CD4-positive, alpha-beta T cell treated with Interleukin-21 for 1 hour (primary cell): ENCODE measurements around the gene HEBP1.

Experiments used
- DNase-seq: peaks from one replicate; pipeline ENCODE4 v3.0.0-alpha.2; 2020

HEBP1 gene

DNA sequence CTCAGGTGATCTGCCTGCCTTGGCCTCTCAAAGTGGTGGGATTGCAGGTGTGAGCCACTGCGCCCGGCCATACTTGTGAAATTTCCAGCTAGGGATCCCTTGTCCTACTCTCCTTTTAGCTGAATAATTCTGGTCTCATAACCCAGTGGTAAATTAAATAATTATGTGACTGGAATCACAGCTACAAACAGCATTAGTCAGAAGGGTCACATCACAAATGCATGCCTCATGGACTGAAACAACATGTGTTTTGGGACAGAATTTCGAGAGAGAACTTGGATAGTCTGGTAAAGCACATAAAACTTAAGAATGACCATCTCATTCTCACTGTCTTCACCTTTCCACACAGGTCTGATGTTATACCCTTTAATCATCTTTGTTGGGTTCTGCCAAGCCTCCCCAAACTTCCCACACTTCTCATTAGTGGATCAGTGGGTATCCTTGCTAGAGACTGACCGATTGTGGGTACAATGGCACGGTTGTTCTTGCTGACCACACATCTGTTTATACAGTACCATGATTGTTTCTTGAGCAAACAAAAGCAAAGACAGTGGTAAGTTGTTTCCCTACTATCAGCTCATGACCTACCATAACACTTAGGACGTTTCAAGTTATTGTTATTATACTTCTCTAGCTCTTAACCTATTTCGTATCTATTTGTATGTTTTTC lies 53.2 kb downstream of the HEBP1 start:
- no peak for DNase-seq

DNA sequence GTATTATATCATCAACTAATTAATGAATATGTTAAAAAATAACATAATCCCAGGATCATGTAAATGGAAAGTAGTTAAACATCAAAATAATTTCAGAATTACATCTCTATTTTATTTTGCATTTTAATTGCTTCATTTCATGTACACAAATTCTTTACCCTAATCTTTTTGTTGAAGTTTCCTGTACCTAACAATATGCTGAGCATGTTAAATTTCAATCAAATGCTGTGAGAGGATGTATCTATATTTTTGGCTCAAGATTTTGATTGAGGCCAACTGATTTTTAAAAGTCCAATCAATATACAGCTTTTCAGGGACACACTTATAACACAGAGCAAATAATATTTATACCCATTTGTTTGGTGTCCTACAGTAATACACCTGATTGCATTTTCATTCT lies 54.5 kb downstream of the HEBP1 start:
- DNase-seq: no peak

DNA sequence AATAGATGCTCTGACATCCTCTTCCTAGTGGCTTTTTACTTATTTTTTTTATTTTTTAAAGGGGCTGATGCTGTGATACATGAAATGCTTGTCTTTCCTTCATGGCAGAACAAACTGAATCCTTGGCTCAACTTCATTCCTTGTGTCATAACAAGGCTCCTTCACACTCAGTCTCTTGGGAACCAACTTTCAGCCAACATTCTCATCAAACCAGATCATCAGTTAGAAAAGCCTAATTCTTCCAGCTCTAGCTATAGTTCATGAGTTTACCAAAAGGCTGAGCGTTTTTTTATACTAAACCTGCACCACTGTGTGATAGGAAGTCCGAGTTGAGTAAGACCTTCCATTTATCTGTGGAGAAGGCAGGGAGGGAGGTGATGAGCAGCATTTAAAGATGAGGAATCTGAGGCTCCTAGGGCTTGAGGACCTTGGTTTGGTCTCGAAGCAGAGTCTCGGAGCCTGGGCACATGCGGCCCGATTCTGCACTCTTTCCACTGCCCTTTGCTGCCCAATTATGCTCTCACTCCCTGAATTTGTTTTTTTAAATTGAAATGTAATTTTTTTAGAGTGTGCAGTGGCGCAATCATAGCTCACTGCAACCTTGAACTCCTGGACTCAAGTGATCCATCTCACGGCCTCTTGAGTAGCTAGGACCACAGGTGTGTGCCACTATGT lies 56.3 kb downstream of the HEBP1 start:
- DNase-seq: no peak

DNA sequence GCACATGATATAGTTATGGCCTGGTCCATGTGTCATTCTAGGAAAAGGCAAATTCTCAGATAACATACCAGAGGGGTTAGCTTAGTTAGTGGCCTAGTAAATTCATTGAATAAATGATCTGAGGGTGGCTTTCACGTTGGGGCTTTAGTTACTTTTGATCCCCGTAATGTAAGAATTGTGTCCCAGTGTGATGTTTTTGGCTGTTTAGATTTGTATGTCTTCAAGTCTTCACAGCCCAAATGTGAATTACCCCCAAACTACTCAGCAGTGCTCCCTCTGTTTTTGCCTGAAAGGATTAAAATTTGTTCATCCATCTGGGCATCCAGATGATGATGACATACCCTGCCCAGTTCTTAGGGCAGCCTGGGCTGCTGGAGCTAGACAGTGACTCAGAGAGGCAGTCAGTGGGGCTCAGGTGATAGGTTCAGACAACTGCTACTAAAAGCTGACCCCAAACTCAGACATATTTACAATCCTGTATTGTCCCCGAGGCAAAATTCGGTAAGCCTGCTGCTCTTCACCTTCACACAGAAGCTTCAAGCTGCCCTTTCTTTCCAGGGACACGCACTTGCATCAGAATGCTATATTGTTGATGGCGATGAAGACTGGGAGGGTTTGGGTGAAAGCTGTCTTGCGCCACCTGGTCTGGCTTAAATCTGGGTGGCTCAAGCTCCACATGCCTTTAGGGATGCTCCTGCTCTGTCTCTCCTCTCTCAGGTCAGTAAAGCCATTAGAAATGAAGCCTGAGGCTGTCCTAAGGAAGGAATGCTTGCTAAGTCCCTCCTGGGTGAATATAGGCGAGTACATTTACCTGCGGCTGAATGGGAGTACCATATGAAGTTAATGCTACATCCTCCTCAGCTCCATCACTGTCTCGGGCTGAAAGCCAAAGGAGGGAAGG lies 58.4 kb downstream of the HEBP1 start:
- no peak for DNase-seq

DNA sequence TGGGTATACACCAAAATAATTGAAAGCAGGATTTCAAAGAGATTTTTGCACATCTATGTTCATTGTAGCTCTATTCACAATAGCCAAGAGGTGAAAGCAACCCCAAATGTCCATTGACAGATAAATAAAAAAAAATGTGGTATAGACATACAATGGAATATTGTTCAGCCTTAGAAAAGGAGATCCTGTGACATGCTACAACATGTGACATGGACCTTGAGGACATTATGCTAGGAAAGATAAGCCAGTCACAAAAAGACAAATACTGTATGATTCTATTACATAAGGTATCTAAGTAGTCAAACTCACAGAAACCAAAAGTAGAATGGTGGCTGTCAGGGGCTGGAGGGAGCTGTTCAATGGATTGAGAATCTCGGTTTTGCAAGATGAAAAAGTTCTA lies 60.2 kb downstream of the HEBP1 start:
- DNase-seq: no peak

DNA sequence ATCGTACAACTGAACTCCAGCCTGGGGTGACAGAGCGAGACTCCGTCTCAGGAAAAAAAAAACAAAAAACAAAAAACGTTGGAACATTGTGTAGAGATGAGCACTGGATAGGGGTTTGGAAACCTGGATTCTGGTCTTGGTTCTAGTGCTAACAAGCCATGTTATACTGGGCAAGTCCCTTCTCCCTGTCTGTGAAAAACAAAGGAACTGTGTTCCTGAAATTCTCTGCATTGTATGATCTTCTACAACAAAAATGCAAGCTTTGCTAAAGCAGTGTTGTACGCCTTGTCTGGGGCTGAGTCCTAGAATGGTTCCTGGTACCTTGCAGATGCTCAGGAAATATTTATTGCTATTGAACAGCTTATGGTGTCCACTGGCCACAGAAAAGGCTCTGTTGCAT lies 61.5 kb downstream of the HEBP1 start:
- DNase-seq: no peak

DNA sequence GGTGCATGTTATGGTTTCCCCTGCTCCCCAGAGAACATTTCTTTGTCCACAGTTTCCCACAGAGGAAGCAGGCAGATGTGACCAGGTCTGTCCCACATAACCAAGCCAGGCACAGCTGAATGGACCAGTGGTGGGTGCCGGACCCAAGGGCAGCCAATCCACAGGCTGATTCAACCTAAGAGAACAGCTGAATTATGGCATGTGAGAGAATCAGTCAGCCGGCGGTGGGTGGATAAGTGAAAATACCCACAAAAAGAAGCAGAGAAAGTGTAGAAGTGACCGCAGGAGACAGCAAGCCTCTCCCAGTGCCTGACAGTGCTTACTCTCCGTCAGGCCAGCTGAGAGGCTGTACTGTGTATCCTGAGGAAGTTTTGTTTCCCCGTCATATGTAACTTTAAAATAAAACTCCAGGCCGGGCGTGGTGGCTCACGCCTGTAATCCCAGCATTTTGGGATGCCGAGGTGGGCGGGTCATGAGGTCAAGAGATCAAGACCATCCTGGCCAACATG lies 63.0 kb downstream of the HEBP1 start:
- DNase-seq: no peak

DNA sequence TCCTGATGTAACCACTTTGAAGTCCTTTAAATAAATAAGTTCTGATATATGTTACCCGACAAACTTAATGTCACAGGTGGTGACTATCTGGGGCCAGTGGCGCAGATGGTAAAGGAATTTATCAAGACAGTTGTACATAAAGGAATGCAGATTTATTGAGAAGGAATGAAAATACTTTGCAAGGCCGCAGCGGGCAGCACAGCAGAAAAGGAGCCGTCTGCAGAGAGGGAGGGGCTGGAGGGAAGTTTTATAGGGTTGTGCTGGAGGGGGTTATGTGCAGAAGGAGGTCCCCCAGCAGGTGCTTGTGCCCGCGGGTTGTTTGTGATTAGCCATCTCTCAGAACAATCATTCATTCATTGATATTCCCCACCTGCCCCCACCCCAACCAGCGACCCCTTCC lies 65.5 kb downstream of the HEBP1 start:
- DNase-seq: no peak

DNA sequence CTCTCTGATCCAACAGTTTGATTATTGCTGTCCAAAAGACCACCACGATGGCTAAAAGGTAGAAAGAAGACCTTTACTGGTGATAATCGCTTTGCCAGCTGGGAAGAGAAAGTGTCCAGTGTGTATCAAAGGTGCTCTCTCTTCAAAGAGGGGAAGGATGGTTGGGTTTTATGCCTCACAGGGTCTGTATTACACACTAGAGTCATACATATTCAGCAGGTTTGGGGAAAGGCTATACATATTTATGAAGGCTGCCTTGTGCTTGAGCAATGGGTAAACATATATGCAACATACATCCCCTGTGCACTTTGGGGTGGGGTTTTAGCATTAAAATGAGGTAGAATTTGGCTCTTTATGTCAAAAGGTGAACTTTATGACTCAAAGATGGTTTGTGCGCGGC lies 66.3 kb downstream of the HEBP1 start:
- DNase-seq: no peak

DNA sequence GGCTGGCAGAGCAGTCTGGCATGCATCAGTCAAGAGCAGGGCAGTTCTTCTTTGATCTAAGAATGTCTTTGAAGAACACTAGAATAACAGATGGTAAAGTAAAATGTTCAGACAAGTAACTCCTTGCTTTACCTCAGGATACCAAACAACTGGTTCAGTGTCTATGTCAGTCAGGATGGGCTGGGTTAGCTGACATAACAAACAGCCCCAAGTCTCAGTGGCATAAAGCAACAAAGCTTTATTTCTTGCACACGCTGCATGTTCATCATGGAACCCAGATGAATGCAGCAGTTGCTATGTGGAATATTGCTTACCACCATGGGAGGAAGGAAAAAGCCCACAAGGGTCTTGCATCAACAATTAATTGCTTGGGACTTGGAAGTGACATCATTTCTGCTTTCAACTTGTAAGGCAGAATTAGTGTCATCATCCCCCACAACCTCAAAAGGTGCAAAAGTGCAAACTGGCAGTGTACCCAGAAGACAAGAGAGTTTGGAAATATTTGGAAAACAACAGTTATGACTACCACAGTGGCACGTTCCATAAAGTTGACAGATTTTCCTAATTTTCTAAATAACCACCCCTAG lies 69.3 kb downstream of the HEBP1 start:
- DNase-seq: no peak

DNA sequence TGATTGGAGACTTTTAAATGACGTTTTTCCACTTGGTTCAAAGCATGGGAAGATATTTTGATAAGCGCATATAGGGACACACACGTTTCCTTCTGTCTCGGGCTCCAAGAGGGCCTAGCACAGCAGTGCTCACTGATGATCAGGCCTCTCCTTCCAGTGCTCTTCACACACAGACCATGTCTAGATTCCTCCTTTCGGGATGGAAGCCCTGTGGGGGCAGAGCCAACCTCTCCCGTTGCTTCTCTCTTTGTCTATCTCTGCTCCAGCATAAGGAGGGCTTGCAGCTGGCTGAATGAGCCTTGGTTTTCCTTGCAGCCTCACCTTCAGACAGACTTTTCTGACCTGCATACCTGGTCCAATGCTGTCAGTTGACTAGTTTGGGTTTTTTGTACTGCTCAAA lies 70.4 kb downstream of the HEBP1 start:
- no peak for DNase-seq

DNA sequence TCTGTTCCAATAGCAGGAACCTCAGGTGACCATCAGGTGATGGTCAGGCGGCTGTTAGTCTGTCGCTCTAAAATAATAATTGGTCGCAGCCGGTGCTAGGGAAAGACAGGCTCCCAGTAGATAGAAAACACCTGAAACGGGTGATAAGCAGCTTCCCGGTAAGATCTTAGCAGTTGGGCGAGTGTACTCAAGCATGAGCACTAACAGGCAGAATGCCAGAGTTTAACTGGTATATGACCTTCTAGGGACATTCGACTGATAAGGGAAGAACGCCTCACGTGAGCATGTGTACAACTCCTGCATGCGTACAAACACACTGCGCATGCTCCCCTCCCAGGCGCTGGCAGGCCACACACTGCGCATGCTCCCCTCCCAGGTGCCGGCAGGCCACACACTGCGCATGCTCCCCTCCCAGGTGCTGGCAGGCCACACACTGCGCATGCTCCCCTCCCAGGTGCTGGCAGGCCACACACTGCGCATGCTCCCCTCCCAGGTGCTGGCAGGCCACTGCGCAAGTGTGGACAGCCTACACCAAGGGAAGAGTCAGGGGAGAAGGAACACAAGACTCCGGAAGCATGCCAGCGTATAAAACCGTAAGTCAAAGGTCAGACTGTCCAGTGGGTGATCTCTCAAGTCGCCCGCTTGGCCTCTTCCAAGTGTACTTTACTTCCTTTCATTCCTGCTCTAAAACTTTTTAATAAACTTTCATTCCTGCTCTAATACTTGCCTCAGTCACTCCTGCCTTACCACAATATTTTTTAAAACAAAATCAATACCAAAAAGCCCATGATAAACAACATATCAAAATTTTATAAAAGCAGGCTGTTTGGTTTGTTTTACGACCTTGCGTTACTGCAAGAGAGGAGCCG lies 72.6 kb downstream of the HEBP1 start:
- DNase-seq: peak; percentile 73

DNA sequence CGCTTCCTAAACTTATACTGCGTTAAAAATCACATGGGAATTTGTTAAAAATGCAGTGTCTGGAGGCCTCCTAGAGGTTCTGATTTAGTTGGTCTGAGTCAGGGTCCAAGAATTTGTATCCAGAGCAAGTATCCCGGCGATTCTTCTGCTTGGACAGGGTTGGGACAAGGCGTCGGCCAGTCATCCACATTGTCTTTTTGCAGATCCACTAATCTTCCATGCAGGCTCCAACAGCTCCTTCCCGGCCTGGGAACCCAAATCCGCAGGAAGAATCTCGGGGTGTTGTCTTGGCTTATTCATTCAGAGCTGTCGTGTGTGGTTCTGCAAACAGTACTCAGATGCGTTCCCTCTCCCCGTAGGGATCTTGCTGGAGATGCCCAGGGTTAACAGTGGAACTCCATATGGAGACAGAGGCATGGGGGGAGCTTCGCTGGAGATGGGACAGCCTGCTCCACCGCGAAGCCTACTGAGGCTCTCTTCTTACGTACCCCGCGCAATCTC lies 73.4 kb downstream of the HEBP1 start:
- DNase-seq: no peak

DNA sequence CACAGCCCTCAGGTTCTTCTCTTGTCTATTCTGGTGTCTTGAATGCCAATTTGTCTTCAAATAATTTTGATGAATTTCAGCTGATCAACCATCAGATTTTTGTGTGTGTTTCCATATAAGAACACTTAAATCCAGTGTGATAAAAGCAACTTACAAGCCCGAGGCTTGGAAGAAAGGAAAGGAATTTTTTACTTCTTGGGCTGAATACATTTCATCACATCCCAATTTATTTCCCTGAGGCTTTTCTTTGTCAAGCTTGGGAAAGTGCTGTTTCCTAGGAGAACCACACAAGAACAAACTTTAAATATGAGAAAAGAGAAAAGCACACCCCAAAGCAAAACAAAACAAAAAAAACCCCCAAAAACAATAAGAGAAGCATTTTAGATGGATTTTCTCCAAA lies 74.7 kb downstream of the HEBP1 start:
- no peak for DNase-seq
